ENCODE data around the gene FGGY.

The FGGY gene

GRCh38 chr1:59685101-59685500, 388.2 kb downstream of the FGGY start:
- H3K4me3 ChIP-seq (ENCODE audit: low read depth, low read length) = no peak overlapping the region

DNA sequence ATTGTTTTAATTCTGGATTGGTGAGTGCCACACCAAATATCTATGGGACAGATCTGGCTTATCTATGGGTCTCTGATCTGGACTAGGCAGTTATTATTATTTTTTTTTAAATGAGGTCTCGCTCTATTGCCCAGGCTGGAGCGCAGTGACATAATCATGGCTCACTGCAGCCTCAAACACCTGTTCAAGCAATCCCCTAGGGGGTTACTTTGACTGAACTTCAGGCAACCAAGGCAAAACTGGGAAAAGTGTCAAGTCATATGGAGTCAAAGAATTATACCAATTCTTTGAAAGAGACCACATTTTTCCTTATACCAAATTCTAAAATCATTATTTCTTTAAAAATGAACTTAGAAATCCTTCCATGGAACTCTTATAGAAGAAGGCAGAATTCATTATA, 388.8 kb downstream of the FGGY start:
- no peak overlapping the region for H3K27ac ChIP-seq (ENCODE audit: low read depth, low read length)
- H3K9ac ChIP-seq (ENCODE audit: low read depth, low read length) = no peak overlapping the region
- no peaks in the 10 kb centered on the region for H3K27me3 ChIP-seq (ENCODE audit: control insufficient read depth, insufficient read depth, low read length)

More at GRCh38 chr1:59685101-59685500, 388.2 kb downstream of the FGGY start:
- no peak overlapping the region for H3K27ac ChIP-seq (ENCODE audit: low read depth, low read length)
- no peaks in the 10 kb centered on the region for H3K27me3 ChIP-seq (ENCODE audit: control insufficient read depth, insufficient read depth, low read length)
- no peak overlapping the region for H3K9ac ChIP-seq (ENCODE audit: low read depth, low read length)
- H3K4me1 ChIP-seq (ENCODE audit: control insufficient read depth, insufficient read depth, low read length) = peaks cover 22% of the 10 kb centered on the region
- no peaks in the 10 kb centered on the region for H3K36me3 ChIP-seq (ENCODE audit: control insufficient read depth, insufficient read depth, low read length)
- H3K9me3 ChIP-seq (ENCODE audit: control insufficient read depth, insufficient read depth, low read length) = no peaks in the 10 kb centered on the region

GRCh38 chr1:59686170-59686569, 389.3 kb downstream of the FGGY start:
- no peak overlapping the region for H3K9ac ChIP-seq (ENCODE audit: low read depth, low read length)
- H3K36me3 ChIP-seq (ENCODE audit: control insufficient read depth, insufficient read depth, low read length) = no peaks in the 10 kb centered on the region
- no peaks in the 10 kb centered on the region for H3K27me3 ChIP-seq (ENCODE audit: control insufficient read depth, insufficient read depth, low read length)
- H3K4me1 ChIP-seq (ENCODE audit: control insufficient read depth, insufficient read depth, low read length) = peaks cover 13% of the 10 kb centered on the region
- no peaks in the 10 kb centered on the region for H3K9me3 ChIP-seq (ENCODE audit: control insufficient read depth, insufficient read depth, low read length)
- H3K4me3 ChIP-seq (ENCODE audit: low read depth, low read length) = no peak overlapping the region
- H3K27ac ChIP-seq (ENCODE audit: low read depth, low read length) = no peak overlapping the region

More for the DNA sequence above, 388.8 kb downstream of the FGGY start:
- H3K4me3 ChIP-seq (ENCODE audit: low read depth, low read length) = no peak overlapping the region
- H3K9me3 ChIP-seq (ENCODE audit: control insufficient read depth, insufficient read depth, low read length) = no peaks in the 10 kb centered on the region
- peaks cover 18% of the 10 kb centered on the region for H3K4me1 ChIP-seq (ENCODE audit: control insufficient read depth, insufficient read depth, low read length)
- no peaks in the 10 kb centered on the region for H3K36me3 ChIP-seq (ENCODE audit: control insufficient read depth, insufficient read depth, low read length)

- no peak overlapping the region for H3K27ac ChIP-seq (ENCODE audit: low read depth, low read length)
- no peaks in the 10 kb centered on the region for H3K27me3 ChIP-seq (ENCODE audit: control insufficient read depth, insufficient read depth, low read length)
- no peak overlapping the region for H3K9ac ChIP-seq (ENCODE audit: low read depth, low read length)
- H3K4me3 ChIP-seq (ENCODE audit: low read depth, low read length) = no peak overlapping the region
- peaks cover 10% of the 10 kb centered on the region for H3K4me1 ChIP-seq (ENCODE audit: control insufficient read depth, insufficient read depth, low read length)
- no peaks in the 10 kb centered on the region for H3K9me3 ChIP-seq (ENCODE audit: control insufficient read depth, insufficient read depth, low read length)
- no peaks in the 10 kb centered on the region for H3K36me3 ChIP-seq (ENCODE audit: control insufficient read depth, insufficient read depth, low read length)
These were observed 389.7 kb downstream of the FGGY start for GRCh38 chr1:59686574-59686973.

- no peaks in the 10 kb centered on the region for H3K27me3 ChIP-seq (ENCODE audit: control insufficient read depth, insufficient read depth, low read length)
- no peaks in the 10 kb centered on the region for H3K9me3 ChIP-seq (ENCODE audit: control insufficient read depth, insufficient read depth, low read length)
- H3K27ac ChIP-seq (ENCODE audit: low read depth, low read length) = no peak overlapping the region
- peaks cover 10% of the 10 kb centered on the region for H3K4me1 ChIP-seq (ENCODE audit: control insufficient read depth, insufficient read depth, low read length)
- H3K4me3 ChIP-seq (ENCODE audit: low read depth, low read length) = no peak overlapping the region
- H3K36me3 ChIP-seq (ENCODE audit: control insufficient read depth, insufficient read depth, low read length) = no peaks in the 10 kb centered on the region
- no peak overlapping the region for H3K9ac ChIP-seq (ENCODE audit: low read depth, low read length)
These were observed 390.2 kb downstream of the FGGY start for GRCh38 chr1:59687081-59687480.

DNA sequence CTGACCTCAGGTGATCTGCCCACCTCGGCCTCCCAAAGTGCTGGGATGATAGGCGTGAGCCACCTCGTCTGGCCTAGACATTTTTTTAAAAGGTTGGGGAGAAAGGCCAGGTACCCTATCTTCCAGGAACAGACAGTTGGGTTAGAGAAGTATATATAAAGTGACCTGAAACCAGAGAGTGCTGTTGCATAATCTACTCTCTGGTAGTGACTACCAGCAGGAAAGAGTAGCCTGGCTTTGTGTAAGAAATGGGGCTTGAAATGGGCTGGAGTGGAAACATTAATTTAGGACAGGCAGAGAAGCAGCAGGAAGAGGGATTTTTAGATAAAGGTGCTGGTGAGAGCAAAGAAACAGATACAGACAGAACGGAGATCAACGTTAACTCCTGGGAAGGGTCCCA, 392.1 kb downstream of the FGGY start:
- Histone ChIP-seq H3K9ac (ENCODE audit: low read depth, low read length) (no peak overlapping the region), H3K4me3 (ENCODE audit: low read depth, low read length) (no peak overlapping the region), H3K27ac (ENCODE audit: low read depth, low read length) (no peak overlapping the region), H3K36me3 (ENCODE audit: control insufficient read depth, insufficient read depth, low read length) (no peaks in the 10 kb centered on the region), H3K4me1 (ENCODE audit: control insufficient read depth, insufficient read depth, low read length) (peaks cover 5% of the 10 kb centered on the region; the same call in 1 of the 2 replicates), H3K27me3 (ENCODE audit: control insufficient read depth, insufficient read depth, low read length) (no peaks in the 10 kb centered on the region), H3K9me3 (ENCODE audit: control insufficient read depth, insufficient read depth, low read length) (no peaks in the 10 kb centered on the region)

DNA sequence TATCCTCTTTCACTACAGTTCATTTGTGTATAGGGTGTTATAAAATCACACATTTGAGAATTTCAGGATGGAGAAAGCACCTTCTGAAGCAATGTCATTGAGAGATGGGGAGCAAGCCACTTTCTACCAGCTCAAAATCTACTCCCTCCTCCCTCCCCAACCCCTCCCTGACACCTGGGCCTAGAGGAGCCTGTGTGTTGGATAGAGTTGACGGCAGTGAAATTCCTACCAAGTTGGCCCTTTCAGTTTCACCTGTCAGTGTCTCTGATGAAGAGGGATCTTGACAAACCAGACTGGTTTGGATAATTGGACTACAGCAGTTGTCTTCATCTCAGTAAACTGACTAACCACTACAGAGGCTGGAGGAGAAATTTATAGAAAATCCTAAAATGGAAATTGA, 392.8 kb downstream of the FGGY start:
- Histone ChIP-seq H3K9ac (ENCODE audit: low read depth, low read length) (no peak overlapping the region), H3K9me3 (ENCODE audit: control insufficient read depth, insufficient read depth, low read length) (no peaks in the 10 kb centered on the region), H3K4me1 (ENCODE audit: control insufficient read depth, insufficient read depth, low read length) (peaks cover 5% of the 10 kb centered on the region; the same call in 1 of the 2 replicates), H3K27ac (ENCODE audit: low read depth, low read length) (no peak overlapping the region), H3K36me3 (ENCODE audit: control insufficient read depth, insufficient read depth, low read length) (no peaks in the 10 kb centered on the region), H3K27me3 (ENCODE audit: control insufficient read depth, insufficient read depth, low read length) (no peaks in the 10 kb centered on the region), H3K4me3 (ENCODE audit: low read depth, low read length) (no peak overlapping the region)

DNA sequence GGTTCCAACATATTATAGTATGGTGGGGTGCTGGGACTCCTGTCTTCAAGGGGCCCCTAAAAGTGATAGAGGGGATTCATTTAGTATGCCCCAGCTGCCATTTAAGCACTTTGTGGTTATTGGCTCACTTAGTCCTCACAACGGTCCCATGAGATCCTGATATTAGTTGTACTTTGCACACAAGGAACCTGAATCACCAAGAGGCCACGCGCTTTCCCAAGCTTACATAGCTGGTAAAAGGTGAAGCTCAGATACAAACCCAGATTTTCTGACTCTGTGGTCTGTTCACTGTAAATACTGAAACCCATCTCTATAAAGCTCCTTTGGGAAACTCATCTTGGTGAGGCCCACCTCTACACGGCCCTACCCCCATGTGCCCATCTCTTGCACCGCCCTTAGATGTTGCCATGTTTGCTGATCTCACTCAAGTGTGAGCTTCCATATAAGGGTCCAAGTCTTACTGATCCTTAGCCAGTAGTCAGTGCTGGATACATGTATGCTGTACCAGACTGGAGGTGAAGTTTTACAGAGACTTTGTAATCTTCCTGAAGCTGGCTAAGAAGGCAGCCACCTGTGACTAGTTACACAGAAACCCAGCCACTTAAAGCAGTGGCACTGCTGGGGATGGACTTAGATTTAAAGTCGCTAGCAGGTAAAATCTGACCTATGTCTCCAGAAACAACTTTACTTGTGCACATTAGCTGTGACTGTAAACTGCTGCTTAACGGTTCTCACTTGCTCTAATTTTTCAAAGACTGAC, 393.5 kb downstream of the FGGY start:
- Histone ChIP-seq H3K9ac (ENCODE audit: low read depth, low read length) (no peak overlapping the region), H3K4me1 (ENCODE audit: control insufficient read depth, insufficient read depth, low read length) (peaks cover 5% of the 10 kb centered on the region; the same call in 1 of the 2 replicates), H3K36me3 (ENCODE audit: control insufficient read depth, insufficient read depth, low read length) (no peaks in the 10 kb centered on the region), H3K27me3 (ENCODE audit: control insufficient read depth, insufficient read depth, low read length) (no peaks in the 10 kb centered on the region), H3K27ac (ENCODE audit: low read depth, low read length) (no peak overlapping the region), H3K4me3 (ENCODE audit: low read depth, low read length) (no peak overlapping the region), H3K9me3 (ENCODE audit: control insufficient read depth, insufficient read depth, low read length) (no peaks in the 10 kb centered on the region)

DNA sequence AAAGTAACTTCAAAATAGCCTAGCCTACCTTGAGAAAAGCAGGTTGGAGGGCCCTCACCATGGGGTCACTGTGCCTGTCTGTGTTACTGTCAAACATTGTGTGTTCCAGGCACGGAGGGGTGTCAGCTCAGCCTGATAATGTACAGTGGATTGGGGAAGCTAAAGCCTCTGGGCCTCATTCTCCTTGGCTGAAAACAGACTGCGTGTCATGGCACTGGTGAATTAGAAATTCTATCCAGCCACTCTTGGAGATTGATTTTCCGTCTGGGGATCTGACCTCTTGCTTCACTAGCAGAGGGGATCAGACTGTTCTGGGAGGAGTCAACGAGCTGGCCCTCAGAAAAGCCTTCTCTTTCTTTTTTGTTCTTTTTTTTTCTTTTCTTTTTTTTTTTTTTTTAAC, 394.4 kb downstream of the FGGY start:
- Histone ChIP-seq H3K27ac (ENCODE audit: low read depth, low read length) (no peak overlapping the region), H3K4me3 (ENCODE audit: low read depth, low read length) (no peak overlapping the region), H3K27me3 (ENCODE audit: control insufficient read depth, insufficient read depth, low read length) (no peaks in the 10 kb centered on the region), H3K36me3 (ENCODE audit: control insufficient read depth, insufficient read depth, low read length) (no peaks in the 10 kb centered on the region), H3K9ac (ENCODE audit: low read depth, low read length) (no peak overlapping the region), H3K4me1 (ENCODE audit: control insufficient read depth, insufficient read depth, low read length) (peaks cover 5% of the 10 kb centered on the region; the same call in 1 of the 2 replicates), H3K9me3 (ENCODE audit: control insufficient read depth, insufficient read depth, low read length) (no peaks in the 10 kb centered on the region)

- Histone ChIP-seq H3K27me3 (ENCODE audit: control insufficient read depth, insufficient read depth, low read length) (no peaks in the 10 kb centered on the region), H3K9ac (ENCODE audit: low read depth, low read length) (no peak overlapping the region), H3K27ac (ENCODE audit: low read depth, low read length) (no peak overlapping the region), H3K4me1 (ENCODE audit: control insufficient read depth, insufficient read depth, low read length) (peaks cover 4% of the 10 kb centered on the region), H3K9me3 (ENCODE audit: control insufficient read depth, insufficient read depth, low read length) (no peaks in the 10 kb centered on the region), H3K4me3 (ENCODE audit: low read depth, low read length) (no peak overlapping the region), H3K36me3 (ENCODE audit: control insufficient read depth, insufficient read depth, low read length) (no peaks in the 10 kb centered on the region)
These were observed 395.7 kb downstream of the FGGY start for GRCh38 chr1:59692591-59692990.

DNA sequence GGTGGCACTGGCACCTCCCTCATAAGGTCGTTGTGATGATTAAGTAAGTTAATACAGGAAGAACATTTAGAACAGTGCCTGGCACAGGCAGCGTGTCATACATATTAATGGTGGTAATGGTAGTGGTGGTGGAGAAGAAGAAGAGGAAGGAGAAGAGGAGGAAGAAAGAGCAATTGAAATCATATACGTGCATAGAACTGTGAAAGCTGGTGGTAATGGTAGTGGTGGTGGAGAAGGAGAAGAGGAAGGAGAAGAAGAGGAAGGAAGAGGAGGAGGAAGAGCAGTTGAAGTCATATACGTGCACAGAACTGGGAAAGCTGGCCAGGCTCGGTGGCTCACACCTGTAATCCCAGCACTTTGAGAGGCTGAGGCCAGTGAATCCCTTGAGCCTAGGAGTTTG, 396.5 kb downstream of the FGGY start:
- Histone ChIP-seq H3K36me3 (ENCODE audit: control insufficient read depth, insufficient read depth, low read length) (no peaks in the 10 kb centered on the region), H3K4me1 (ENCODE audit: control insufficient read depth, insufficient read depth, low read length) (peaks cover 11% of the 10 kb centered on the region), H3K27me3 (ENCODE audit: control insufficient read depth, insufficient read depth, low read length) (no peaks in the 10 kb centered on the region), H3K9me3 (ENCODE audit: control insufficient read depth, insufficient read depth, low read length) (no peaks in the 10 kb centered on the region), H3K9ac (ENCODE audit: low read depth, low read length) (no peak overlapping the region), H3K4me3 (ENCODE audit: low read depth, low read length) (no peak overlapping the region), H3K27ac (ENCODE audit: low read depth, low read length) (no peak overlapping the region)
